Head of caudate nucleus (tissue), 42 donors: ENCODE data around the gene SLC43A1.
"Not testable (repeated sequence)": the region's sequence is repeated elsewhere in the genome, so short reads cannot be mapped to it uniquely, and the experiment has no call there.

ENCODE experiments used
- DNase-seq, 42 donors: peaks; one replicate each; pipeline versions ENCODE4 v3.0.0 to v3.0.0-alpha.2; 2020 to 2021; ENCODE audit warnings: mixed read lengths in 7 of 42
- intact Hi-C: fragments of 100-400 bp; cut with DNase I; formaldehyde crosslinking; loops from one replicate; pipeline ENCODE4 v1.15.0; 2022

The SLC43A1 gene

DNA sequence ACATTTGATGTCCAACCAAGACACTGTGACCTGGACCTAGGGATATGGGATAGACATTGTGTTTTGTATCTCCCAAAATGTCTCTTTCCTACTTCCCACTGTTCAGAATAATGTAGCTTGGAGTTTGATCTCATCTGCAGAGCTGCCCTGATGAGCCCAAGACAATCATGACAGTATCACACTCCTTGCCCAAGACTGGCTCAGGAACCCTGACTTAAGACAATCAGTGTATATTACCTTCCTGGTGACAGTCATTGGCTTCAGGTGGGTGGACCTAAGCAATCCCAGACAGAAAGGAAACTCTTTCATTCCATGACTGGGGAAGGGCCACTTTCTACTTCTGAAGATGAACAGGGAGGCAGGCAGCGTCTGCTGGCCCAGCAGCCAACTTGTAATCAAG, 69.4 kb downstream of the SLC43A1 start:
- intact Hi-C loops: no loop called here
- no peak for DNase-seq

DNA sequence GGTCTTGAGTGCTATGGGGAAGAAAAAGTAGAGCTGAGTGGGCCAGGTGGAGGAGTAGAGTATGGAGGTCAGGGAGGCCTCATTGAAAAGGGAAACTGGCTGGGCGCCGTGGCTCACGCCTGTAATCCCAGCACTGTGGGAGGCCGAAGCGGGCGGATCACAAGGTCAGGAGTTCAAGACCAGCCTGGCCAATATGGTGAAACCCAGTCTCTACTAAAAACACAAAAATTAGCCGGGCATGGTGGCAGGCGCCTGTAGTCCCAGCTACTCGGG, 70.4 kb downstream of the SLC43A1 start:
- intact Hi-C loops, DNase-seq: not testable (repeated sequence)

- no peak for DNase-seq
- intact Hi-C loops: no loop called here
Measured at GRCh38 chr11:57444362-57445121, 71.0 kb downstream of the SLC43A1 start.

DNA sequence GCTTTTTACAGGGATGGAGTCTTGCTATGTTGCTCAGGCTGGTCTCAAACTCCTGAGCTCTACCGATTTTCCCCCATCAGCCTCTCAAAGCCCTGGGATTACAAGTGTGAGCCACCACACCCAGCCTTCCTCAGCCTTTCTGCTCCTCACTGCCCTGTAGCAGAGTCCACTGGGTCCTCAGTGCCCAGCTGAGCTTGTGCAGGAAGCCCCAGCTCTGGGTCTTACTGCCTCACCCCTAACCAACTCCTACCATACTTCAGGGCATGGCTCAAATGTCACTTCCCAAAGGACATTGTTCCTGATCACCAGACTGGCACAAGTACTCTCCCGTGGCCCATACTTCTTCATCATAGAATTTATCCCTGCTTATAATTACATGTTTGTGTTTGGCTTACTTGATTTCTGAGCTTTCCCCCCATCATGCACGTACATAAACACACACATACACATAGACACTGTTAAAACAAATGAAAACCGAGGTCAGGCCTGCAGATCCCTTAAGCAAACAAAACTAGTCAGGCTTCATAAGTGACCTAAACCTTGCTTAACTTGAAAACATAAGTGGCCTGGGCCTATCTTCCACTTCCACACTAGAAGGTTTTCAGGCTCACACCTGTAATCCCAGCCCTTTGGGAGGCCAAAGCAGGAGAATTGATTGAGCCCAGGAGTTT, 74.6 kb downstream of the SLC43A1 start:
- intact Hi-C loops: no loop called here
- DNase-seq: no peak

DNA sequence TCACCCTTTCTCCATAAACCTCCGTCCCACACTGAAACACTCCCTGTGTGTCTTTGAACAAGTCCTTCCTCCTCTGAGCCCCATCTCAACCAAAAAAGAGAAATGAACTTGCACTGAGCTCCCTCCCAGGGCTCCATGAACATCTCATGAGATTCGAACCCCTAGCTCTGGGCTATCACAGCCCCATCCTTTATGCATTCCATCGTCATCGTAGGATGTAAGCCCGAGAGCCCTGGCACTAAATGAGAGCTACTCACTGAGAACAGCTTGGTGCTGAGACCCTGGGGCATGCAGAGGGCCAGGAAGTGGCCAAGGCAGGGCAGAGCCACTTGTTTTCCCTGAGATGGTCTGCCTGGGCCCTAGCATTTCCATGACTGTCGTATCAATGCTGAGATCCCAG, 75.7 kb downstream of the SLC43A1 start:
- no peak for DNase-seq
- intact Hi-C loops: no loop called here

GRCh38 chr11:57438345-57439285, 76.9 kb downstream of the SLC43A1 start:
- intact Hi-C loops: no loop called here
- no peak for DNase-seq

- DNase-seq: no peak
- intact Hi-C loops: no loop called here
Measured at GRCh38 chr11:57436031-57436430, 79.5 kb downstream of the SLC43A1 start.

DNA sequence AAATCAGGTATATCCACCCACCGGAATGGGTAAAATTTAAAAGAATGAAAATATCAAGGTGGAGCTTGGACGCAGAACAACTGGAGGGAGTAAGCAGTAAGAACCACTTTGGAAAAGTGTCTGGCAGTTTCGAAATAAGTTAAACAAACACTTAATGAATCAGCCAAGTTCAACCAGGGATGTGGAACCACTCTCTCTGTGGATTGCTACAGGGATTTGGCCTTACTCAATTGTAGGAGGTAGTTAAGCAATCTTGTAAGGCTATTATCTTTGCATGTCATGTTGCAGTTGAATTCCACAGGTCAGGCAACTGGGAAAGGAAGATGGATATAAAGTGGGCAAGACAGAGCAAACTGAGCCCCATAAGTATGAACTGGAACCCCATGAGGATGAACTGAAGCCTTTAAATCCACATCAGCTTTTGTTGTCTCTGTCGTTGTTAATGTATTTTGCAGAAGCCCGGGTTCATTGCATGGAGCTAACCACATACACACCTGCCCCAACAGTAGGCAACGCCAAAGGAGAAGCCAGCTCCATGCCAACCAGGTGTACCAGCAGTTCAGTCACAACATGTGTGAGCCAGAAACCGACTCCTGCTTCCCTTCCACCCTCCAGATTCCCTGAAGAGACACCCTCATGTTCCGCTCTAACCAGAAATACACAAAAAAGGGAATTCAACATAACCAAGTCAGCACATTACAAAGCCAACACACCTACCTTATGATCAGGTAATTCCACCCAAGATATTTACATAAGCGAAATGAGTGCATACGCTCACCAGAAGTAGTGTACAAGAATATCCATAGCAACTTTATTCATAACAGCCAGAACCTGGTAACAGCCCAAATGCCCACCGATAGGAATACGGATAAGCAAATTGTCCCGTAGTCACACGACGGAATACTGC, 80.6 kb downstream of the SLC43A1 start:
- no peak for DNase-seq
- intact Hi-C loops: no loop called here
